Fibroblast of villous mesenchyme (primary cell): ENCODE data around the gene SCGB1A1. TPM values are rescaled to one million over a fixed set of nuclear protein-coding genes. Genes with fewer than 3 reads are reported as not detected.

Source experiments
- DNase-seq: peaks from one replicate; pipeline ENCODE4 v3.0.0-alpha.2; 2010; ENCODE audit warnings: low read depth
- H3K4me3 ChIP-seq: 2 replicates; pipeline ENCODE4 v1.5.1; 2011; ENCODE audit warnings: low read depth, mild to moderate bottlenecking, low read length
- CTCF ChIP-seq: IDR thresholded peaks from 2 replicates; pipeline ENCODE4 v1.5.1; 2012; ENCODE audit warnings: low read depth, mild to moderate bottlenecking, low read length; ENCODE audit not compliant: insufficient read depth
- total RNA-seq: library from RNA; depleted of rRNA; stranded (reverse); fragments of >200 nt; gene quantifications from 2 replicates; pipeline ENCODE4 v1.2.3, GENCODE V29; 2012

SCGB1A1 gene
- total RNA-seq, 1 donor, result not detected

DNA sequence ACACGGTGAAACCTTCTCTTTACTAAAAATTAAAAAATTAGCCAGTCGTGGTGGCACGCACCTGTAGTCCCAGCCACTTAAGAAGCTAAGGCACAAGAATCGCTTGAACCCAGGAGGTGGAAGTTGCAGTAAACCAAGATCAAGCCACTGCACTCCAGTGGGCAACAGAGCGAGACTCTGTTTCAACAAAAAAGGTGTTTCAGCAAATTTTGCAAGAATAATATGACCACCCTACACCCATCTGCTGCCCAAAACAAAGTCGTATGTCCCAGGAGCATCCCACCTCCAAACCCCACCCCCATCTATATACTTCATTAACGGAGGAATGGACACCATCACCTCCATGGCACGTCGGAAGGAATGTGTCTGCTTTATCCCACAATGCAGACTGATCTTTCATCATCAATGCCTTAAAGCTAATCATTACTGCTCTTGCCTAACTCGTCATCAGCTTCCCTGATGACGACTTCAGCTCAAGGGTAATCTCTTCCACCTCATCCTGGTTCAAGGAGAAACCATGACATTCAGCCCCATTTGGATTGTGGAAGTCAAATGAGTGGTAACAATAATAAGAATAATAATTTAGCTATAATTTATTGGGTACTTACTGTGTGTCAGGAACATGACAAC, 34.1 kb downstream of the SCGB1A1 start:
- TF ChIP-seq CTCF, result no peak
- DNase-seq, result no peak
- no peak overlapping the region for H3K4me3 ChIP-seq

DNA sequence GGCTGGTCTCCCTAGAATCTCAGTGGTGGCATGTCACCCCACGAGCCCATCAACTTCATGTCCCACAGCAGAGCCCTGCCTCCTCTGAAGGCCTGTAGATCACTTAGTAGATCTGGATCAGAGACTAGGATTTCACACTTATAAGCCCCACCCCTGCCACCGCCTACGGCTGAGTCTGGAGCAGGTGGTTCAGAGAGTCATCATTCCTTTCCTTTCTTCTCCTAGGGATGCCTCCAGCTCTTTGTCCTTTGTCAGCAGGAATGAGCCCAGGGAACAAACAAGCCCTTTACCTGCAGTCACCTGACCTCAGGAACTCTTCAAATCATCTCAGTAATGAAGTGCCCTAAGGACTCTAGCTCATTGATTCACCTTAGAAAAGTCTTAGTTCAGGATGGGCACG, 37.8 kb downstream of the SCGB1A1 start:
- no peak for TF ChIP-seq CTCF
- H3K4me3 ChIP-seq, result no peak overlapping the region
- DNase-seq, result no peak

- no peak for TF ChIP-seq CTCF
- DNase-seq, result no peak
- no peak overlapping the region for H3K4me3 ChIP-seq
Measured at GRCh38 chr11:62457478-62457877, 38.6 kb downstream of the SCGB1A1 start.

- DNase-seq, result no peak
- H3K4me3 ChIP-seq, result no peak overlapping the region
Measured at GRCh38 chr11:62458212-62459002, 39.6 kb downstream of the SCGB1A1 start.

DNA sequence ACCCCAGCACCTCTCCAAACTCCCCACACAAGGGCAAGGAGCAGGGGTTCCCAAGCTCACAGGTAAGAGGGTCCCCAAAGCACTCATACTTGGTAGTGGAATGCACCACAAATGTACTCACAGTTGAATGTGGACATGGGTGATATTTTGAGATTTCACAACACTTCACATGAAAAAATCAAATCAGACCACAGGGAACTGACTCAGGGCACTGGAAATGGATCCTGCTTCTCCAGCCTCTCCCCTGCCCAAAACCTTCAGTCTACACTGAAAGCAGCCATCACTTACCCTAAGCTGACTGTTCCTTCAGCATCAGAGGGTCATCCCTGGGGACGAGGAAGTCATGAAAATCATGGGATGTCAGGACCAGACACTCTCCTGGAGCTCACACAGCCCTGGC, 40.2 kb downstream of the SCGB1A1 start:
- H3K4me3 ChIP-seq, result no peak overlapping the region
- no peak for DNase-seq
- no peak for TF ChIP-seq CTCF

More at GRCh38 chr11:62458212-62459002, 39.6 kb downstream of the SCGB1A1 start:
- no peak for TF ChIP-seq CTCF

GRCh38 chr11:62461740-62462507, 43.1 kb downstream of the SCGB1A1 start:
- peak; percentile 82 for DNase-seq
- TF ChIP-seq CTCF, result no peak

More at GRCh38 chr11:62461740-62462507, 43.1 kb downstream of the SCGB1A1 start:
- H3K4me3 ChIP-seq, result no peak overlapping the region
